OCI-LY1 (cell line): ENCODE data around the gene R3HCC1L.

ENCODE experiments used
- H2AFZ ChIP-seq: fragments of 200-600 bp; sonication (generic), shearing (Covaris generic); 2 replicates; pipeline ENCODE4 v1.6.0; 2014; ENCODE audit warnings: antibody characterized with exemption, mild to moderate bottlenecking, low read length
- H3F3A ChIP-seq: fragments of 200-600 bp; sonication (generic), shearing (Covaris generic); 2 replicates; pipeline ENCODE4 v1.6.0; 2014; ENCODE audit warnings: mild to moderate bottlenecking, antibody characterized with exemption, low read length, moderate library complexity; ENCODE audit not compliant: insufficient read depth
- H3K27ac ChIP-seq: fragments of 200-600 bp; sonication (generic); 2 replicates; pipeline ENCODE4 v1.5.1; 2014; ENCODE audit warnings: low read length, mixed run types, mild to moderate bottlenecking, low read depth; ENCODE audit not compliant: poor library complexity, severe bottlenecking
- H3K27me3 ChIP-seq: fragments of 200-600 bp; sonication (generic); 2 replicates; pipeline ENCODE4 v1.6.0; 2014; ENCODE audit warnings: antibody characterized with exemption, mild to moderate bottlenecking, low read length, moderate library complexity; ENCODE audit not compliant: insufficient read depth
- H3K36me3 ChIP-seq: fragments of 200-600 bp; sonication (generic); 2 replicates; pipeline ENCODE4 v1.6.1; 2014; ENCODE audit warnings: mild to moderate bottlenecking, antibody characterized with exemption, low read length, moderate library complexity, mixed read lengths; ENCODE audit not compliant: insufficient read depth
- H3K4me1 ChIP-seq: fragments of 200-600 bp; sonication (generic); 2 replicates; pipeline ENCODE4 v1.5.1; 2014; ENCODE audit warnings: mild to moderate bottlenecking, low read length, moderate library complexity; ENCODE audit not compliant: insufficient read depth, severe bottlenecking
- H3K4me2 ChIP-seq: fragments of 200-600 bp; sonication (generic), shearing (Covaris generic); 2 replicates; pipeline ENCODE4 v1.6.1; 2014; ENCODE audit warnings: low read length
- H3K4me3 ChIP-seq: fragments of 200-600 bp; sonication (generic); 2 replicates; pipeline ENCODE4 v1.5.1; 2014; ENCODE audit warnings: low read length, low read depth, mild to moderate bottlenecking, mixed read lengths; ENCODE audit not compliant: poor library complexity, severe bottlenecking
- H3K79me2 ChIP-seq: fragments of 200-600 bp; shearing (Covaris generic); 2 replicates; pipeline ENCODE4 v1.6.1; 2016; ENCODE audit warnings: mixed run types, low read length, mixed read lengths; ENCODE audit not compliant: insufficient read depth
- H3K9ac ChIP-seq: fragments of 200-600 bp; sonication (generic), shearing (Covaris generic); 2 replicates; pipeline ENCODE4 v1.6.1; 2014; ENCODE audit warnings: mild to moderate bottlenecking, low read length, mixed read lengths
- H3K9me2 ChIP-seq: fragments of 200-600 bp; sonication (generic), shearing (Covaris generic); 2 replicates; pipeline ENCODE4 v1.6.1; 2014; ENCODE audit warnings: low read depth, mild to moderate bottlenecking, low read length, mixed read lengths
- H3K9me3 ChIP-seq: fragments of 200-600 bp; shearing (Covaris generic); 2 replicates; pipeline ENCODE4 v1.6.1; 2014; ENCODE audit warnings: low read length, mixed read lengths
- H4K20me1 ChIP-seq: fragments of 200-600 bp; sonication (generic), shearing (Covaris generic); 2 replicates; pipeline ENCODE4 v1.6.0; 2016; ENCODE audit warnings: mild to moderate bottlenecking, low read length; ENCODE audit not compliant: insufficient read depth
- CTCF ChIP-seq: fragments of 200-600 bp; sonication (generic), shearing (Covaris generic); IDR thresholded peaks from 2 replicates; pipeline ENCODE4 v1.5.1; 2017; ENCODE audit warnings: mild to moderate bottlenecking, antibody characterized with exemption, low read length, moderate library complexity, mixed read lengths
- EZH2 ChIP-seq: fragments of 200-600 bp; sonication (generic), shearing (Covaris generic); IDR thresholded peaks from 2 replicates; pipeline ENCODE4 v1.8.0; 2017; ENCODE audit warnings: borderline replicate concordance, mixed run types, mild to moderate bottlenecking, antibody characterized with exemption, low read length, moderate library complexity, mixed read lengths

R3HCC1L gene

DNA sequence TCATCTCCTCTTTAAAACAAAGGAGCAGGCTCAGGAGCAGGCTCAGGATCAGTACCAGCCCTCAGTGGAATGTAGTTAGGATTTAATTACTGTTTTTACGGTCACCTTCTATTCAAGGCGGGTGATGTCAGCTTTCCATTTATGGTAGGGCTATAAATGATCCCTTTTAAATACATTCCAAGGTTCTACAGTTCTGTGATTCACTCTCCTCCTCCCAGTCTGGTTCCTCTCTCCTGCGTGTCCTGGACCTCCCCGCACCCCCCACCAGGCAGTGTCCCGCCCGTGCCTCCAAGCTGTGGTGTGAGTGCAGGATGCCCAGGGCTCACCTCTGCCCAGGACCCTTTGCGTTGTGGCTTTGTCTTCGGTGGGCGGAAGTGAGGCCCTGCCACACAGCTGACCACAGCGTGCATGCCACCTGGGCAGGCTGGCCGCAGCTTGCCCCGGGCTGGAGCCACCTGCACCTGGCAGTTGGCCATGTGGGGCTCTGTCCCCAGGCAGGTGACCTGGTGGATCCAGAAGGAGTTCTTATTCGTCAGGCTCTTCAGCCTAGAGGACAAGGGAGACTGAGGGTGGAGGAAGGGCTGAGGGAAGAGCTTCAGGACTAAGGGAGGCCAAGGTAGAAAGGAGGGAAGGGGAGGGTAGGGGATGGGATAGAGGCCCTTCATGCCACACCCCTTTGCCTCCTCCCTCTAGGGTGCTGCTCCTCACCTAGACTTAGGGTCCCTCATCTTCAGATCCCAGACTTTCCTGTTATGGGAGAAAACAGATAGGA, 124.4 kb downstream of the R3HCC1L start:
- Histone ChIP-seq H3K36me3 (no peaks in the 10 kb centered on the region), H3K4me3 (no peak overlapping the region), H3K79me2 (no peaks in the 10 kb centered on the region), H3K4me1 (peaks cover 7% of the 10 kb centered on the region), H3F3A (no peaks in the 10 kb centered on the region), H3K9me3 (no peaks in the 10 kb centered on the region), H3K9ac (no peak overlapping the region), H3K4me2 (no peak overlapping the region), H3K27ac (no peak overlapping the region), H2AFZ (no peak overlapping the region), H3K9me2 (no peaks in the 10 kb centered on the region), H4K20me1 (no peaks in the 10 kb centered on the region), H3K27me3 (no peaks in the 10 kb centered on the region)
- TF ChIP-seq CTCF (no peak), EZH2 (no peak)

GRCh38 chr10:98259606-98260315, 125.3 kb downstream of the R3HCC1L start:
- Histone ChIP-seq H3F3A (no peaks in the 10 kb centered on the region), H3K9me2 (no peaks in the 10 kb centered on the region), H4K20me1 (no peaks in the 10 kb centered on the region), H3K36me3 (no peaks in the 10 kb centered on the region), H3K27ac (no peak overlapping the region), H3K79me2 (no peaks in the 10 kb centered on the region), H3K4me1 (no peaks in the 10 kb centered on the region), H3K9me3 (no peaks in the 10 kb centered on the region), H3K9ac (no peak overlapping the region), H3K4me3 (no peak overlapping the region), H3K27me3 (no peaks in the 10 kb centered on the region), H3K4me2 (no peak overlapping the region), H2AFZ (no peak overlapping the region)
- TF ChIP-seq EZH2 (no peak), CTCF (no peak)

DNA sequence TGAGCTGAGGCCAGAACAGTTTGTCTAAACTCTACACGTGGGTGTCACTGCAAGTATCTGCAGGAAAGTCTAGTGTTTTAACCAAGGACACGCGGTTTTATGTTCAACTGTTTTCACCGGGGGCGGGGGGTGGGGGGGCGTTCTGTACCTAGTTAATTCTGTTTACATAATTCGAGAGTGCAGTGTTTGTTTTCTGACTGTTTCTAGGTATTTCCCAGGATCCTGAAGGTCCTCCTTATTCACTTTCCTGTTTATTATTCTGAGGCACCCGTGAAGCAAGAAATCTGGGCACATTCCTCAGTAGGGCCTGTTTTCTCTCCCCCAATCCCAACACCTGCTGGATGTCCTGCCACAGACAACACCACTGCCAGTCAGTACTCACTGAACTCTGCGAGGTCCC, 125.9 kb downstream of the R3HCC1L start:
- Histone ChIP-seq H3F3A (no peaks in the 10 kb centered on the region), H3K9ac (no peak overlapping the region), H3K27ac (no peak overlapping the region), H3K4me2 (no peak overlapping the region), H3K9me2 (no peaks in the 10 kb centered on the region), H3K4me1 (no peaks in the 10 kb centered on the region), H4K20me1 (no peaks in the 10 kb centered on the region), H3K79me2 (no peaks in the 10 kb centered on the region), H3K36me3 (no peaks in the 10 kb centered on the region), H3K27me3 (no peaks in the 10 kb centered on the region), H3K9me3 (no peaks in the 10 kb centered on the region), H3K4me3 (no peak overlapping the region), H2AFZ (no peak overlapping the region)
- TF ChIP-seq CTCF (no peak), EZH2 (no peak)
